ENCODE measurements around the gene KCTD2. TPM values are rescaled to one million over a fixed set of nuclear protein-coding genes. Genes with fewer than 3 reads are reported as not detected.
"Not testable (repeated sequence)": the region's sequence is repeated elsewhere in the genome, so short reads cannot be mapped to it uniquely, and the experiment has no call there.

Gene KCTD2
- total and polyA plus RNA-seq, 4 experiments from 2014 or later: 2.3 to 31.7 (median 21.4) TPM

DNA sequence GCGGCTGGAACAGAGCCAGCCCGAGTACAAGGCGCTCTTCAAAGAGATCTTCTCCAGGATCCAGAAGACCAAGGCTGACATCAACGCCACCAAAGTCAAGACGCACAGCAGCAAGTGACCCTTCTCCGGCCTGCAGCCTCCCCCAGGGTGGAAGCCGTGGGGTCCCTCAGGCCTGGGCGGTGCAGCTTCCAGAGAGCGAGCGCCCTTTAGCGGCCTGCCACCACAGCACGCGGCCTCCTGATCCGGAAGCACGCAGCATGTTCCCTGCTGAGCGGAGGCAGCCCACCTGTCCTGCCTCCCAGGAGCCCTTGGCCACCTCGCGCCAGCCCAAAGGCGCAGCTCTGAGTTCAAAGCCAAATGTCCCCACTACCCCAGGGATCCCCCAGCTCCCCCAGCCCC is 43.1 kb upstream of the KCTD2 start:
- H3K4me3 ChIP-seq (ENCODE audit: low read length in 2 of 2): no peak overlapping the region
- no peak overlapping the region for H3K27ac ChIP-seq (ENCODE audit: low read depth, low read length)
- no peaks in the 10 kb centered on the region for H3K9me3 ChIP-seq (ENCODE audit: control insufficient read depth in 1 of 2, low read length in 2 of 2)
- CTCF ChIA-PET (ENCODE audit: partially characterized antibody): interaction anchor here (0.8 to 1.5 kb wide), 3 partner anchors 9 to 43 kb away, joined by 3 to 4 read pairs (median 3); partner anchors contain the start of gene MRPL58
- POLR2A ChIA-PET (ENCODE audit: partially characterized antibody): interaction anchor here (1.9 kb wide), 1 partner anchor 9 kb away, joined by 6 read pairs; no protein-coding TSS in a partner anchor
- Mint-ChIP-seq H3K27me3 (peaks cover 2% of the 10 kb centered on the region in 2 donors), H3K9me3 (no peaks in the 10 kb centered on the region), H3K36me3 (no peaks in the 10 kb centered on the region), H3K27ac (no peak overlapping the region), H3K4me3 (no peak overlapping the region), H3K4me1 (peaks cover 0 to under 1% (median 0%) of the 10 kb centered on the region in 4 donors)
- no peak for DNase-seq
- no peaks in the 10 kb centered on the region for H3K36me3 ChIP-seq (ENCODE audit: insufficient read depth, low read length)
- no peaks in the 10 kb centered on the region for H3K27me3 ChIP-seq (ENCODE audit: insufficient read depth, low read length)
- H3K4me1 ChIP-seq (ENCODE audit: insufficient read depth, low read length): no peaks in the 10 kb centered on the region
- intact Hi-C loops (cut with micrococcal nuclease): no loop called here

DNA sequence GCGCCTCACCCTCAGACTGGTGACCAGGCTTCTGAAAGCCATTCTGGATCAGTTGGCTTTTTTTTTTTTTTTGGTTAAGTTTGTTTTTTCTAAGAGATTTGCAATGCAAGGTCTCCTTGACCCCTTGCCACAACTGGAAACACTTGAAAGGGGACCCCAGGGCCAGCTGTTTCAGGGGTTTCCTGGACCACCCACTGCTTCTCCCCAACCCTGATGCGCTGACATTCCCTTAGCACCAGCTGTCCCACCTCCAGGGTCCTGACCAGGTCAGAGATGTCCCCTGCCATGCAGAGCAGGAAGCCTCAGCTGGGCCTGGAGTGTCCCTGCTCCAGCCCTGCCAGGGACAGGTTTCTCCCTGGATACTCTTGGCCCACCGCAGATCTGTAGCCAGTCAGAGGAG is 42.7 kb upstream of the KCTD2 start:
- no peaks in the 10 kb centered on the region for H3K36me3 Mint-ChIP-seq
- H3K27ac ChIP-seq (ENCODE audit: low read depth, low read length): no peak overlapping the region
- no peaks in the 10 kb centered on the region for H3K27me3 ChIP-seq (ENCODE audit: insufficient read depth, low read length)
- H3K36me3 ChIP-seq (ENCODE audit: insufficient read depth, low read length): no peaks in the 10 kb centered on the region
- no peaks in the 10 kb centered on the region for H3K9me3 Mint-ChIP-seq
- intact Hi-C loops (cut with micrococcal nuclease): no loop called here
- H3K4me1 Mint-ChIP-seq: no peaks in the 10 kb centered on the region
- no peaks in the 10 kb centered on the region for H3K9me3 ChIP-seq (ENCODE audit: control insufficient read depth in 1 of 2, low read length in 2 of 2)
- H3K4me1 ChIP-seq (ENCODE audit: insufficient read depth, low read length): no peaks in the 10 kb centered on the region
- H3K27me3 Mint-ChIP-seq: peaks cover 2% of the 10 kb centered on the region in 2 donors
- no peak overlapping the region for H3K4me3 Mint-ChIP-seq
- DNase-seq: no peak
- ChIA-PET POLR2A (ENCODE audit: partially characterized antibody) (interaction anchor here (1.9 kb wide), 1 partner anchor 9 kb away, joined by 6 read pairs; no protein-coding TSS in a partner anchor), CTCF (ENCODE audit: partially characterized antibody) (interaction anchor here (1.1 to 1.5 kb wide), 2 partner anchors 8 to 42 kb away, joined by 3 to 4 read pairs; partner anchors contain the start of gene MRPL58)
- no peak overlapping the region for H3K27ac Mint-ChIP-seq
- no peak overlapping the region for H3K4me3 ChIP-seq (ENCODE audit: low read length in 2 of 2)

DNA sequence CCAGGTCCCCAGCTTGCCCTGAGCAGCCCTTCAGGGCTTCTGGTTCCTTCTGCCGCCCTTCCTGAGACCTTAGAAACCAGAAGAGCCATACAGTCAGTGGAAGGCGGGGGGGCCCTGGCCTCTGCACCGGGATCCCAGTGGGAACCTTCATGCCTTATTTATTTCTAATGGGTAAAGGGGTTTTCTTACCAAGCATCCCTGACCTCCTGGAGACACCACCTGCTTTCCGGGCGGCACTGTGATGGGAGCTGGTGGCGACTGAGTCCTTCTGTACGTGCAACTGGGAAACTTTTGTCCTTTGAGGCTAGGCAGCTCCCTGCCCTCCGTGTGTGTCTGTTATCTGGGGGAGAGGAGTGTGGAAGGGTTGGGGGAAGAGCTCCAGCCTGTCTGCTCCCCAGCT is 41.7 kb upstream of the KCTD2 start:
- Histone ChIP-seq H3K4me3 (ENCODE audit: low read length in 2 of 2) (no peak overlapping the region), H3K27me3 (ENCODE audit: insufficient read depth, low read length) (no peaks in the 10 kb centered on the region), H3K27ac (ENCODE audit: low read depth, low read length) (no peak overlapping the region), H3K36me3 (ENCODE audit: insufficient read depth, low read length) (no peaks in the 10 kb centered on the region), H3K4me1 (ENCODE audit: insufficient read depth, low read length) (no peaks in the 10 kb centered on the region), H3K9me3 (ENCODE audit: control insufficient read depth in 1 of 2, low read length in 2 of 2) (no peaks in the 10 kb centered on the region)
- H3K4me3 Mint-ChIP-seq: no peak overlapping the region
- POLR2A ChIA-PET (ENCODE audit: partially characterized antibody): interaction anchor here (1.0 kb wide), 1 partner anchor 17 kb away, joined by 4 read pairs; no protein-coding TSS in a partner anchor
- peaks cover 2% of the 10 kb centered on the region in 2 donors for H3K27me3 Mint-ChIP-seq
- CTCF ChIA-PET (ENCODE audit: partially characterized antibody): interaction anchor here (0.6 to 9.5 kb wide), 3 partner anchors 20 to 43 kb away, joined by 3 to 89 read pairs (median 3); no protein-coding TSS in a partner anchor
- H3K36me3 Mint-ChIP-seq: no peaks in the 10 kb centered on the region
- intact Hi-C loops (cut with micrococcal nuclease): no loop called here
- H3K9me3 Mint-ChIP-seq: no peaks in the 10 kb centered on the region
- H3K4me1 Mint-ChIP-seq: no peaks in the 10 kb centered on the region
- H3K27ac Mint-ChIP-seq: no peak overlapping the region
- no peak for DNase-seq

- H3K36me3 Mint-ChIP-seq; H3K9me3 ChIP-seq (ENCODE audit: control insufficient read depth in 1 of 2, low read length in 2 of 2); H3K27me3 Mint-ChIP-seq; H3K27ac Mint-ChIP-seq; H3K4me1 Mint-ChIP-seq; H3K27me3 ChIP-seq (ENCODE audit: insufficient read depth, low read length); H3K4me1 ChIP-seq (ENCODE audit: insufficient read depth, low read length); H3K36me3 ChIP-seq (ENCODE audit: insufficient read depth, low read length); H3K27ac ChIP-seq (ENCODE audit: low read depth, low read length); DNase-seq; H3K4me3 ChIP-seq (ENCODE audit: low read length in 2 of 2); H3K9me3 Mint-ChIP-seq: not testable (repeated sequence)
- ChIA-PET CTCF (ENCODE audit: partially characterized antibody) (interaction anchor here (0.6 to 9.5 kb wide), 3 partner anchors 20 to 44 kb away, joined by 3 to 89 read pairs (median 3); no protein-coding TSS in a partner anchor), POLR2A (ENCODE audit: partially characterized antibody) (interaction anchor here (0.6 to 1.5 kb wide), 4 partner anchors 18 to 44 kb away, joined by 3 to 6 read pairs (median 4); no protein-coding TSS in a partner anchor)
- intact Hi-C loops (cut with micrococcal nuclease): loop anchor here (1.0 kb wide), 1 partner anchor 45 kb away; no protein-coding TSS in a partner anchor
- H3K4me3 Mint-ChIP-seq: peak overlapping the region in 1 of 8 donors; percentile 7
Measured at GRCh38 chr17:75006084-75006483, 40.9 kb upstream of the KCTD2 start.

DNA sequence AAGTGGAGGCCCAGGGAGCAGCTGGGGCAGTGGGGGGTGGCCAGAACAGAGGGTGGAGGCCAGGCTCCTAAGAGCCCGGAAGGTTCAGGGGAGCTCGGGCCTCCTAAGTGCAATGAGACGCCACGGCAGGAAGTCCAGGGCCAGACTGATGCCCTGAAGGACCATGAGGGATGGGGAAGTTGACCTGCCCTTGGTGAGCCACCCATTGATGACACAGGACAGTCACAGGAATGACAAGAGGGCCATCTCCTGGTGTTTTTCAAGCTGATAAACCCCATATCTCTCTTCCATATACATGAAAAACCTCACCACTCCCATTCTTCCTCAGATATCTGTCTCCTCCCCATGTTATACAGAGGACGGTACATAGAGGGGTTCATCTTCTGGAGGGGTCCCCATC is 40.4 kb upstream of the KCTD2 start:
- Mint-ChIP-seq H3K4me3 (no peak overlapping the region), H3K4me1 (peaks cover 0 to under 1% (median 0%) of the 10 kb centered on the region in 4 donors), H3K9me3 (no peaks in the 10 kb centered on the region), H3K36me3 (no peaks in the 10 kb centered on the region), H3K27me3 (peaks cover 2% of the 10 kb centered on the region in 2 donors), H3K27ac (no peak overlapping the region)
- ChIA-PET CTCF (ENCODE audit: partially characterized antibody) (interaction anchor here (1.2 to 9.5 kb wide), 3 partner anchors 21 to 44 kb away, joined by 3 to 89 read pairs (median 4); no protein-coding TSS in a partner anchor), POLR2A (ENCODE audit: partially characterized antibody) (interaction anchor here (0.6 to 1.5 kb wide), 4 partner anchors 19 to 45 kb away, joined by 3 to 6 read pairs (median 3); partner anchors contain the start of gene CDR2L)
- no peak overlapping the region for H3K4me3 ChIP-seq (ENCODE audit: low read length in 2 of 2)
- H3K27me3 ChIP-seq (ENCODE audit: insufficient read depth, low read length): no peaks in the 10 kb centered on the region
- peaks cover under 1% of the 10 kb centered on the region for H3K4me1 ChIP-seq (ENCODE audit: insufficient read depth, low read length)
- no peak for DNase-seq
- no peak overlapping the region for H3K27ac ChIP-seq (ENCODE audit: low read depth, low read length)
- intact Hi-C loops (cut with micrococcal nuclease): loop anchor here (1.0 kb wide), 1 partner anchor 45 kb away; no protein-coding TSS in a partner anchor
- H3K9me3 ChIP-seq (ENCODE audit: control insufficient read depth in 1 of 2, low read length in 2 of 2): no peaks in the 10 kb centered on the region
- no peaks in the 10 kb centered on the region for H3K36me3 ChIP-seq (ENCODE audit: insufficient read depth, low read length)

DNA sequence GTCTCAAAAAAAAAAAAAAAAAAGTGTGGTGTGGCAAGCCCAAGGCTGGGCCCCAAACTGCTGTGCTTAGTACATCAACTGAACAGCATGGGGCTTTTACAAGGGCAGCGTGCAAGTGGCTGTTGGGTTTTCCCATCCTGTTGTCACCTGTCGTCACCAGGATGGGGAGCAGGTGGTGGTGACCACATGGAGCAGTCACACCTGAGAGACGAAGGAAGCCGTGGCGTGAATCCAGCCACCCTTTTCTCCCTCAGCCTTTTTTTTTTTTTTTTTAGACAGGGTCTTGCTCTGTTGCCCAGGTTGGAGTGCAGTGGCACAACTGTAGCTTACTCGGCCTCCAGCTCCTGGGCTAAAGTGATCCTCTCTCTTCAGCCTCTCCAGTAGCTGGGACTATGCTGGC is 38.7 kb upstream of the KCTD2 start:
- no peak overlapping the region for H3K4me3 ChIP-seq (ENCODE audit: low read length in 2 of 2)
- intact Hi-C loops (cut with micrococcal nuclease): no loop called here
- no peak overlapping the region for H3K27ac ChIP-seq (ENCODE audit: low read depth, low read length)
- no peaks in the 10 kb centered on the region for H3K9me3 Mint-ChIP-seq
- no peaks in the 10 kb centered on the region for H3K36me3 ChIP-seq (ENCODE audit: insufficient read depth, low read length)
- DNase-seq: no peak
- peaks cover 5 to 17% (median 13%) of the 10 kb centered on the region in 4 donors for H3K4me1 Mint-ChIP-seq
- H3K36me3 Mint-ChIP-seq: peaks cover 0 to 5% of the 10 kb centered on the region in 2 donors
- POLR2A ChIA-PET (ENCODE audit: partially characterized antibody): no interaction called here
- no peaks in the 10 kb centered on the region for H3K9me3 ChIP-seq (ENCODE audit: control insufficient read depth in 1 of 2, low read length in 2 of 2)
- peaks cover 2% of the 10 kb centered on the region in 2 donors for H3K27me3 Mint-ChIP-seq
- CTCF ChIA-PET (ENCODE audit: partially characterized antibody): interaction anchor here (5.5 to 9.5 kb wide), 2 partner anchors 46 to 50 kb away, joined by 28 to 89 read pairs; no protein-coding TSS in a partner anchor
- peaks cover 12% of the 10 kb centered on the region for H3K4me1 ChIP-seq (ENCODE audit: insufficient read depth, low read length)
- no peak overlapping the region for H3K4me3 Mint-ChIP-seq
- H3K27ac Mint-ChIP-seq: no peak overlapping the region
- no peaks in the 10 kb centered on the region for H3K27me3 ChIP-seq (ENCODE audit: insufficient read depth, low read length)

GRCh38 chr17:75009139-75009724 is 37.8 kb upstream of the KCTD2 start:
- Histone ChIP-seq H3K9me3 (ENCODE audit: control insufficient read depth in 1 of 2, low read length in 2 of 2) (no peaks in the 10 kb centered on the region), H3K27me3 (ENCODE audit: insufficient read depth, low read length) (no peaks in the 10 kb centered on the region), H3K36me3 (ENCODE audit: insufficient read depth, low read length) (no peaks in the 10 kb centered on the region), H3K4me3 (ENCODE audit: low read length in 2 of 2) (no peak overlapping the region), H3K4me1 (ENCODE audit: insufficient read depth, low read length) (peaks cover 19% of the 10 kb centered on the region), H3K27ac (ENCODE audit: low read depth, low read length) (no peak overlapping the region)
- Mint-ChIP-seq H3K27me3 (peaks cover 2% of the 10 kb centered on the region in 2 donors), H3K4me1 (peaks cover 11 to 25% (median 19%) of the 10 kb centered on the region in 4 donors), H3K4me3 (no peak overlapping the region), H3K9me3 (peaks cover 0 to 2% (median 0%) of the 10 kb centered on the region in 8 donors), H3K36me3 (peaks cover 3 to 5% of the 10 kb centered on the region in 2 donors), H3K27ac (no peak overlapping the region)
- intact Hi-C loops (cut with micrococcal nuclease): no loop called here
- POLR2A ChIA-PET (ENCODE audit: partially characterized antibody): interaction anchor here (0.7 kb wide), 1 partner anchor 26 kb away, joined by 3 read pairs; no protein-coding TSS in a partner anchor
- DNase-seq: no peak
- CTCF ChIA-PET (ENCODE audit: partially characterized antibody): interaction anchor here (1.0 to 9.5 kb wide), 3 partner anchors 24 to 51 kb away, joined by 3 to 89 read pairs (median 28); no protein-coding TSS in a partner anchor
